ENCODE measurements around the gene BSND.

GRCh38 chr1:55060133-55060999, 61.6 kb downstream of the BSND start:
- no peak for TF ChIP-seq EZH2 (IDR thresholded peaks at IDR 0.05; ENCODE audit: insufficient read depth, poor library complexity, severe bottlenecking)
- TF ChIP-seq EZH2phosphoT487 (IDR thresholded peaks at IDR 0.05; ENCODE audit: insufficient read depth, low read depth) = no peak

Measured in GM23248 (cell line).